ENCODE results near the gene CPS1. TPM values are rescaled to one million over a fixed set of nuclear protein-coding genes. Genes with fewer than 3 reads are reported as not detected.

CPS1 gene
- total RNA-seq, 1 donor from 2014 or later, result 4.6 TPM

- no peak overlapping the region for H3K27ac Mint-ChIP-seq (ENCODE audit: unreplicated experiment)
- H3K36me3 Mint-ChIP-seq (ENCODE audit: low read depth), result no peaks in the 10 kb centered on the region
- TF ChIP-seq, protein P1, sequence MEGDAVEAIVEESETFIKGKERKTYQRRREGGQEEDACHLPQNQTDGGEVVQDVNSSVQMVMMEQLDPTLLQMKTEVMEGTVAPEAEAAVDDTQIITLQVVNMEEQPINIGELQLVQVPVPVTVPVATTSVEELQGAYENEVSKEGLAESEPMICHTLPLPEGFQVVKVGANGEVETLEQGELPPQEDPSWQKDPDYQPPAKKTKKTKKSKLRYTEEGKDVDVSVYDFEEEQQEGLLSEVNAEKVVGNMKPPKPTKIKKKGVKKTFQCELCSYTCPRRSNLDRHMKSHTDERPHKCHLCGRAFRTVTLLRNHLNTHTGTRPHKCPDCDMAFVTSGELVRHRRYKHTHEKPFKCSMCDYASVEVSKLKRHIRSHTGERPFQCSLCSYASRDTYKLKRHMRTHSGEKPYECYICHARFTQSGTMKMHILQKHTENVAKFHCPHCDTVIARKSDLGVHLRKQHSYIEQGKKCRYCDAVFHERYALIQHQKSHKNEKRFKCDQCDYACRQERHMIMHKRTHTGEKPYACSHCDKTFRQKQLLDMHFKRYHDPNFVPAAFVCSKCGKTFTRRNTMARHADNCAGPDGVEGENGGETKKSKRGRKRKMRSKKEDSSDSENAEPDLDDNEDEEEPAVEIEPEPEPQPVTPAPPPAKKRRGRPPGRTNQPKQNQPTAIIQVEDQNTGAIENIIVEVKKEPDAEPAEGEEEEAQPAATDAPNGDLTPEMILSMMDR (IDR thresholded peaks at IDR 0.05), result no peak
- H3K27me3 Mint-ChIP-seq (ENCODE audit: low read depth), result no peaks in the 10 kb centered on the region
- DNase-seq (ENCODE audit: low spot score), result no peak
- H3K4me3 Mint-ChIP-seq (ENCODE audit: unreplicated experiment), result no peak overlapping the region
- H3K4me1 Mint-ChIP-seq (ENCODE audit: low read depth), result no peaks in the 10 kb centered on the region
- no peaks in the 10 kb centered on the region for H3K9me3 Mint-ChIP-seq (ENCODE audit: low read depth)
These were observed 24.9 kb upstream of the CPS1 start for GRCh38 chr2:210531482-210531881.

- H3K4me1 Mint-ChIP-seq (ENCODE audit: low read depth), result no peaks in the 10 kb centered on the region
- no peak overlapping the region for H3K4me3 Mint-ChIP-seq (ENCODE audit: unreplicated experiment)
These were observed 23.0 kb upstream of the CPS1 start for GRCh38 chr2:210533389-210533788.

DNA sequence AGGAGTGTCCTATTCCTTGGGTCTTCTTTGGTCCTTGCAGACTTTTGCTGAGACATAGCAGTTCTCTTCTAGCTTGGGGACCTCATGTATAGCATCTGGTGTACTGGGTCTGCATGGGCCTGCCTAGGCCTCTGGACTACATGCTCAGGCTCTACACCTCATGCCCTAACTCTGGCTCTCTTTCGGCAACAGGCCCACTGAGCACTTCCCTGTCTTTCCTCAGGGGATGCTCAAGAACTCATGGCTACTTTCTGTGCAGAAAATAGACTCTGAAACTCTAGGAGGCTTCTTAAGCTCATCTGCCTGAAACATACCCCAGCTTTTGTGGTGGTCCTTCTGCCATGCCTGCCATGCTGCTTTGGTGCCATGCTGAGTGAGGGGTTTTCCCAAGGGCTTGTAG, 21.5 kb upstream of the CPS1 start:
- no peak overlapping the region for H3K27ac Mint-ChIP-seq (ENCODE audit: unreplicated experiment)
- H3K4me3 Mint-ChIP-seq (ENCODE audit: unreplicated experiment), result no peak overlapping the region
- H3K9me3 Mint-ChIP-seq (ENCODE audit: low read depth), result no peaks in the 10 kb centered on the region
- no peak for DNase-seq (ENCODE audit: low spot score)
- no peaks in the 10 kb centered on the region for H3K27me3 Mint-ChIP-seq (ENCODE audit: low read depth)
- H3K36me3 Mint-ChIP-seq (ENCODE audit: low read depth), result no peaks in the 10 kb centered on the region
- TF ChIP-seq, protein P1 (IDR thresholded peaks at IDR 0.05), result no peak
- no peaks in the 10 kb centered on the region for H3K4me1 Mint-ChIP-seq (ENCODE audit: low read depth)

More at GRCh38 chr2:210533389-210533788, 23.0 kb upstream of the CPS1 start:
- H3K27me3 Mint-ChIP-seq (ENCODE audit: low read depth), result no peaks in the 10 kb centered on the region
- H3K27ac Mint-ChIP-seq (ENCODE audit: unreplicated experiment), result no peak overlapping the region
- no peaks in the 10 kb centered on the region for H3K9me3 Mint-ChIP-seq (ENCODE audit: low read depth)
- TF ChIP-seq, protein P1 (IDR thresholded peaks at IDR 0.05), result no peak
- no peaks in the 10 kb centered on the region for H3K36me3 Mint-ChIP-seq (ENCODE audit: low read depth)
- DNase-seq (ENCODE audit: low spot score), result no peak

GRCh38 chr2:210536973-210537650, 19.3 kb upstream of the CPS1 start:
- Mint-ChIP-seq H3K27ac (ENCODE audit: unreplicated experiment) (no peak overlapping the region), H3K9me3 (ENCODE audit: low read depth) (no peaks in the 10 kb centered on the region), H3K27me3 (ENCODE audit: low read depth) (peaks cover 4% of the 10 kb centered on the region), H3K36me3 (ENCODE audit: low read depth) (no peaks in the 10 kb centered on the region), H3K4me1 (ENCODE audit: low read depth) (no peaks in the 10 kb centered on the region), H3K4me3 (ENCODE audit: unreplicated experiment) (no peak overlapping the region)
- no peak for DNase-seq (ENCODE audit: low spot score)
- TF ChIP-seq, protein P1 (IDR thresholded peaks at IDR 0.05), result no peak

DNA sequence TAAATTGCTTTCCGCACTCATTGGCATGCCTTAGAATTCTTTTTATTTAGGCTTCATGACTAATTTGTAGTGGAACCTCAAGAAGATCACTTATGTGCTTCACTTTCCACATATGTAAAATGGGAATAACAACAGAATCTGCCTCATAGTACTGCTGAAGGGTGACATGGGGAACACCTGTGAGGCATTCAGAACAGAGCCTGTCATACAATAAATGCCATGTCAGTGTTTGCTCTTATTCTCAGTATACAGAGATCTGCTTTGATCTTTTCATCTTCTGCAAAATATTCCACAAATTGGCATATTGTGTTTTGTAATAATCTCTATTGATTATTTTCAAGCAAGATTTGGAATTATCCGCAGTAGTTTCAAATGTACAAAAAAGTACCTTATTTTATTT, 17.4 kb upstream of the CPS1 start:
- Mint-ChIP-seq H3K27me3 (ENCODE audit: low read depth) (peaks cover 4% of the 10 kb centered on the region), H3K9me3 (ENCODE audit: low read depth) (no peaks in the 10 kb centered on the region), H3K27ac (ENCODE audit: unreplicated experiment) (no peak overlapping the region), H3K4me1 (ENCODE audit: low read depth) (no peaks in the 10 kb centered on the region), H3K4me3 (ENCODE audit: unreplicated experiment) (no peak overlapping the region), H3K36me3 (ENCODE audit: low read depth) (no peaks in the 10 kb centered on the region)
- no peak for DNase-seq (ENCODE audit: low spot score)
- TF ChIP-seq, protein P1 (IDR thresholded peaks at IDR 0.05), result no peak
